Neural progenitor cell (in vitro differentiated cells): ENCODE data around the gene NUDT8. TPM values are rescaled to one million over a fixed set of nuclear protein-coding genes. Genes with fewer than 3 reads are reported as not detected.
"Not testable (repeated sequence)": the region's sequence is repeated elsewhere in the genome, so short reads cannot be mapped to it uniquely, and the experiment has no call there.

Experiments used
- DNase-seq: peaks from one replicate; pipeline ENCODE4 v3.0.0-alpha.2; 2016; ENCODE audit warnings: low spot score
- H2AFZ ChIP-seq: fragments of 200-600 bp; sonication (generic); replicated peaks from 2 replicates; pipeline ENCODE4 v1.6.1; 2016; ENCODE audit warnings: antibody characterized with exemption
- H3F3A ChIP-seq: fragments of 200-600 bp; sonication (generic); 2 replicates; pipeline ENCODE4 v1.6.1; 2016; ENCODE audit warnings: antibody characterized with exemption, low read depth
- H3K27ac ChIP-seq: fragments of 200-600 bp; sonication (generic); 2 replicates; pipeline ENCODE4 v1.5.1; 2016; ENCODE audit warnings: mild to moderate bottlenecking
- H3K27me3 ChIP-seq: fragments of 200-600 bp; sonication (generic); 2 replicates; pipeline ENCODE4 v1.6.1; 2016; ENCODE audit warnings: mild to moderate bottlenecking, moderate library complexity
- H3K36me3 ChIP-seq: fragments of 200-600 bp; sonication (generic); 2 replicates; pipeline ENCODE4 v1.5.1; 2016
- H3K4me1 ChIP-seq: fragments of 200-600 bp; sonication (generic); 2 replicates; pipeline ENCODE4 v1.6.1; 2016; ENCODE audit warnings: mixed run types
- H3K4me2 ChIP-seq: fragments of 200-600 bp; sonication (generic); 2 replicates; pipeline ENCODE4 v1.6.1; 2016
- H3K4me3 ChIP-seq: fragments of 200-600 bp; sonication (generic); 2 replicates; pipeline ENCODE4 v1.5.1; 2016
- H3K79me2 ChIP-seq: fragments of 200-600 bp; sonication (generic); 2 replicates; pipeline ENCODE4 v1.6.1; 2016; ENCODE audit warnings: low read depth
- H3K9ac ChIP-seq: fragments of 200-600 bp; sonication (generic); 2 replicates; pipeline ENCODE4 v1.6.1; 2016
- H3K9me3 ChIP-seq: fragments of 200-600 bp; sonication (generic); 2 replicates; pipeline ENCODE4 v1.5.1; 2016; ENCODE audit warnings: low read depth
- H4K20me1 ChIP-seq: fragments of 200-600 bp; sonication (generic); 2 replicates; pipeline ENCODE4 v1.6.1; 2016; ENCODE audit warnings: low read depth
- H3K27ac Mint-ChIP-seq: 3 replicates; pipeline ENCODE4 v1.8.0; 2021; ENCODE audit warnings: mixed read lengths
- H3K27me3 Mint-ChIP-seq: 2 replicates; pipeline ENCODE4 v1.8.0; 2022; ENCODE audit warnings: low read depth, mild to moderate bottlenecking, inconsistent platforms, moderate library complexity, mixed read lengths; ENCODE audit not compliant: insufficient read depth
- H3K36me3 Mint-ChIP-seq: 3 replicates; pipeline ENCODE4 v1.8.0; 2021; ENCODE audit warnings: mixed read lengths
- H3K4me1 Mint-ChIP-seq: 3 replicates; pipeline ENCODE4 v1.8.0; 2021; ENCODE audit warnings: mixed read lengths
- H3K4me3 Mint-ChIP-seq: 3 replicates; pipeline ENCODE4 v1.8.0; 2021; ENCODE audit warnings: mild to moderate bottlenecking, moderate library complexity, mixed read lengths
- H3K9me3 Mint-ChIP-seq: 3 replicates; pipeline ENCODE4 v1.8.0; 2020; ENCODE audit warnings: mixed read lengths
- CTCF ChIP-seq: fragments of 200-600 bp; sonication (generic); IDR thresholded peaks from 2 replicates; pipeline ENCODE4 v1.5.1; 2017; ENCODE audit warnings: antibody characterized with exemption, mild to moderate bottlenecking
- EZH2 ChIP-seq: fragments of 200-600 bp; sonication (generic); IDR thresholded peaks from 2 replicates; pipeline ENCODE4 v1.6.1; 2017; ENCODE audit warnings: antibody characterized with exemption, mild to moderate bottlenecking, moderate library complexity
- EZH2phosphoT487 ChIP-seq: fragments of 200-600 bp; sonication (generic); IDR thresholded peaks from 2 replicates; pipeline ENCODE4 v1.6.1; 2017; ENCODE audit warnings: antibody characterized with exemption
- total RNA-seq: library from RNA; depleted of rRNA; stranded (reverse); fragments of >200 nt; gene quantifications from 2 replicates; pipeline ENCODE4 v1.2.3, GENCODE V29; 2015; ENCODE audit warnings: low replicate concordance

The NUDT8 gene
- total RNA-seq, 1 donor from 2014 or later, result 1.6 TPM

DNA sequence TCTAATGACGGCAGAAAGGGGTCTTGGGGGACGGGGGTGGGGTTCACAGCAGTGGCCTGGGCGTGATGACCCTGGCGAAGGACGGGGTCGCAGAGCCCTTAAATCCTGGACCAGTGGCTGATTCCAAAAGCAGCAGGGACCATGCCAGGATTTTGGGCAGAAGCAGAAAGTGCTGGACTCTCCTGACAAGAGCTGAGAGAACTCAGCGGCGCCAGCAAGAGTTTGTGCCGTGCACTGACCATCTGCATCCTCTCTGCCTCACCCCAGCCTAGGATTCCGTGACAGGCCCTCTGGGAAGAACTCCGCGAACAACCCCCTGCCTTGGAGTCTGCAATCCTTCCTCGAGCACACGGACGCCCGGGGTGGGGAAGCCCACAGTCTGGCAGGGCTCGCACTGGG lies 23.6 kb downstream of the NUDT8 start:
- peaks cover 28% of the 10 kb centered on the region for H3F3A ChIP-seq
- H2AFZ ChIP-seq, result no peak overlapping the region
- peak overlapping the region; percentile 32 for H3K27ac Mint-ChIP-seq
- TF ChIP-seq EZH2phosphoT487 (no peak), CTCF (no peak)
- H3K9me3 Mint-ChIP-seq, result peaks cover 8% of the 10 kb centered on the region
- peaks cover 39% of the 10 kb centered on the region for H3K4me1 Mint-ChIP-seq
- H3K9ac ChIP-seq, result no peak overlapping the region
- H3K36me3 ChIP-seq, result no peaks in the 10 kb centered on the region
- peak overlapping the region; percentile 97 for H3K4me3 Mint-ChIP-seq
- DNase-seq, result peak; percentile 38
- H4K20me1 ChIP-seq, result no peaks in the 10 kb centered on the region
- peaks cover 27% of the 10 kb centered on the region for H3K27me3 ChIP-seq
- peaks cover 2% of the 10 kb centered on the region for H3K36me3 Mint-ChIP-seq
- no peak overlapping the region for H3K27ac ChIP-seq
- H3K9me3 ChIP-seq, result no peaks in the 10 kb centered on the region
- H3K27me3 Mint-ChIP-seq, result peaks cover 17% of the 10 kb centered on the region
- peak overlapping the region; percentile 81 for H3K4me2 ChIP-seq
- H3K79me2 ChIP-seq, result peaks cover 10% of the 10 kb centered on the region
- peak overlapping the region; percentile 96 for H3K4me3 ChIP-seq
- H3K4me1 ChIP-seq, result peaks cover 29% of the 10 kb centered on the region

DNA sequence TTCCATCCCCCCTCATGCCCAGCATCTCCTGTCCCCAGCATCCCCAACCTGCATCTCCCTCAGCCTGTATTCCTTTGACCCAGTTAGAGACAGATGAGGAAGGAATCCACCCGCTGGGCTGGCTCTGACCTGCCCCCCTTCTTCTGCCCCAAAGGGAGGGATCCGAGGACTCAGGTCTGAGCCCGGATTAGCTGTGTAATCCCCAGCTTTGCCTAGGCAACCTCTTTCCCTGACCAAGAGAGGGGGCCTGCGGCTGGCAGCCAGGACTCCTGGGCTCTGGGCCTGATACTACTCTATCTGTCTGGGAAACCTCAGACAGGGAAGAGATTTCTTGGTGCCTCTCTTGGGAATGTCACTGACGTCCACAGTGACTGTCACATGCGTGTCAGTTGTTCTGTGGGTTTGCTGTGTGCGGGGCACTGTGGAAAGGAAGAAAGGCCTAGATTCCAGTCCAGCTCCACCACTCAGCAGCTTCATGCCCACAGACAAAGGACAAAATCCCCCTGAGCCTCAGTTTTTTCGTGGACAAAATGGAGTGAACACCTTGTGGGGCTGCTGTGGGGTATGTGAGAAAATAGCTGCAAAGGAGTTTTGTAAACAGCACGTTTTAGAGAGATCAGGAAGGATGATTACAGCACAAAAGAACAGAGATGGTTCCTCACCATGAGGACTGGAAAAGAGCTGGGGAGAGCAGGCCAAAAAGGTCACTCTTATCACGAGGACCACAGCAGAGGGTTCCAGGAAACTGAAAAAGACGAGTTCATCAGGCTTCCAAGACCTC lies 24.3 kb downstream of the NUDT8 start:
- H3K27ac ChIP-seq, result no peak overlapping the region
- Mint-ChIP-seq H3K27ac (peak overlapping the region; percentile 10), H3K36me3 (peaks cover 2% of the 10 kb centered on the region), H3K4me1 (peaks cover 39% of the 10 kb centered on the region), H3K9me3 (peaks cover 10% of the 10 kb centered on the region), H3K27me3 (peaks cover 13% of the 10 kb centered on the region), H3K4me3 (peak overlapping the region; percentile 78)
- H3K4me2 ChIP-seq, result peak overlapping the region; percentile 81
- peaks cover 27% of the 10 kb centered on the region for H3K27me3 ChIP-seq
- H2AFZ ChIP-seq, result no peak overlapping the region
- peaks cover 10% of the 10 kb centered on the region for H3K79me2 ChIP-seq
- DNase-seq, result peak; percentile 92
- TF ChIP-seq EZH2phosphoT487 (no peak), CTCF (no peak), EZH2 (no peak)
- H3K4me3 ChIP-seq, result no peak overlapping the region
- peaks cover 29% of the 10 kb centered on the region for H3K4me1 ChIP-seq
- H4K20me1 ChIP-seq, result no peaks in the 10 kb centered on the region
- peaks cover 28% of the 10 kb centered on the region for H3F3A ChIP-seq
- no peaks in the 10 kb centered on the region for H3K36me3 ChIP-seq
- no peaks in the 10 kb centered on the region for H3K9me3 ChIP-seq
- H3K9ac ChIP-seq, result no peak overlapping the region

DNA sequence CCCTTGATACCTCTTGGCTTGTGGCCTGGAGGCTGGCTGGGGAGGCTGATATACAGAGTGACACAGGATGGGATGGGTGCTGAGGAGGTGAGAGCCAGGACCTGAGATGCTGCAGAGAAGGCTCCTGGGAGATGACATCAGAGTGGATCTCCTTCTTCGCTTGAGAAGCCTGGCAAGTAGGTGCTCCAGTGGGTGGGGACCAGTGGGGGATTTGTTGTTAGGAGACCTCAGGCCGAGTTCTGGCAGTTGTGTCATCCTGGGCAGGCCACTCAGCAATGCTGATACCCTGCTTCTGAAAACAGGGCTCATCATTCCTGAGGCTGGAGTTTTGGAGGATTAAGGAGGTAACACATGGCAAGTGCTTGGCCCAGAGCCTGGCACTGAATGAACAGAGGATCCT lies 24.9 kb downstream of the NUDT8 start:
- peaks cover 29% of the 10 kb centered on the region for H3K4me1 ChIP-seq
- peaks cover 10% of the 10 kb centered on the region for H3K79me2 ChIP-seq
- no peaks in the 10 kb centered on the region for H3K9me3 ChIP-seq
- no peak for TF ChIP-seq EZH2
- TF ChIP-seq CTCF, result no peak
- no peak for TF ChIP-seq EZH2phosphoT487
- H3K4me3 Mint-ChIP-seq, result peak overlapping the region; percentile 66
- peaks cover 28% of the 10 kb centered on the region for H3F3A ChIP-seq
- peaks cover 39% of the 10 kb centered on the region for H3K4me1 Mint-ChIP-seq
- H3K9me3 Mint-ChIP-seq, result peaks cover 10% of the 10 kb centered on the region
- peaks cover 13% of the 10 kb centered on the region for H3K27me3 Mint-ChIP-seq
- H3K27ac Mint-ChIP-seq, result peak overlapping the region; percentile 39
- peak overlapping the region; percentile 81 for H3K4me2 ChIP-seq
- H3K4me3 ChIP-seq, result no peak overlapping the region
- no peaks in the 10 kb centered on the region for H3K36me3 ChIP-seq
- no peaks in the 10 kb centered on the region for H4K20me1 ChIP-seq
- no peak overlapping the region for H2AFZ ChIP-seq
- peaks cover 2% of the 10 kb centered on the region for H3K36me3 Mint-ChIP-seq
- peaks cover 27% of the 10 kb centered on the region for H3K27me3 ChIP-seq
- H3K27ac ChIP-seq, result no peak overlapping the region
- H3K9ac ChIP-seq, result no peak overlapping the region
- DNase-seq, result no peak

- H3K4me1 ChIP-seq, result peaks cover 29% of the 10 kb centered on the region
- H3K9me3 ChIP-seq, H2AFZ ChIP-seq, H3K9ac ChIP-seq, H3K79me2 ChIP-seq, H3K27ac ChIP-seq, H3K36me3 ChIP-seq, DNase-seq, H4K20me1 ChIP-seq, H3K4me3 ChIP-seq, H3K36me3 Mint-ChIP-seq: not testable (repeated sequence)
- H3K27ac Mint-ChIP-seq, result peak overlapping the region; percentile 48
- H3K27me3 ChIP-seq, result peaks cover 30% of the 10 kb centered on the region
- H3K4me1 Mint-ChIP-seq, result peaks cover 39% of the 10 kb centered on the region
- peak overlapping the region; percentile 66 for H3K4me3 Mint-ChIP-seq
- peaks cover 28% of the 10 kb centered on the region for H3F3A ChIP-seq
- H3K9me3 Mint-ChIP-seq, result peaks cover 10% of the 10 kb centered on the region
- H3K4me2 ChIP-seq, result peak overlapping the region; percentile 81
- H3K27me3 Mint-ChIP-seq, result peaks cover 13% of the 10 kb centered on the region
Measured at GRCh38 chr11:67604119-67604518, 25.6 kb downstream of the NUDT8 start.
